Testis (tissue), 2 donors: ENCODE results near the gene PCDHB8.

ENCODE experiments used
- CTCF ChIP-seq, 3 experiments: fragments of 450-650 bp in 2 of 3; fragments of 200-600 bp in 1 of 3; sonication (generic) in 1 of 3; IDR thresholded peaks; one replicate each; pipeline ENCODE4 v1.5.1; 2016 to 2019; ENCODE audit warnings: antibody characterized with exemption in 3 of 3, mild to moderate bottlenecking in 2 of 3, moderate library complexity in 1 of 3
- POLR2A ChIP-seq: fragments of 450-650 bp; IDR thresholded peaks from one replicate; pipeline ENCODE4 v1.6.1; 2017; ENCODE audit warnings: antibody characterized with exemption, mild to moderate bottlenecking, moderate library complexity

GRCh38 chr5:141180313-141180712 lies 2.7 kb downstream of the PCDHB8 start:
- TF ChIP-seq CTCF (IDR thresholded peaks at IDR 0.05) (no peak), POLR2A (no peak)
